K562 (cell line): ENCODE results near the gene OPN5.

Source experiments
- CTCF ChIP-seq, 3 experiments: IDR thresholded peaks in 2 of 3; conservative IDR thresholded peaks in 1 of 3; 2 replicates each; pipeline ENCODE4 v1.5.1; 2011 to 2012; ENCODE audit warnings: low read length in 3 of 3, mild to moderate bottlenecking in 3 of 3, control low read depth in 2 of 3, improper control_type of control experiment in 1 of 3, inconsistent platforms in 1 of 3, low read depth in 1 of 3, mixed read lengths in 1 of 3, moderate library complexity in 1 of 3; ENCODE audit not compliant: insufficient read depth in 2 of 3
- EP300 ChIP-seq: IDR thresholded peaks from 2 replicates; pipeline ENCODE4 v1.6.1; 2012; ENCODE audit warnings: low read length, improper control_type of control experiment
- HDGF ChIP-seq: fragments of 450-650 bp; IDR thresholded peaks from 2 replicates; pipeline ENCODE4 v1.6.1; 2016
- NR2C2 ChIP-seq, 2 experiments: fragments of 200-800 bp in 1 of 2; sonication (Bioruptor generic) in 1 of 2; sonication (generic) in 1 of 2; formaldehyde crosslinking in 1 of 2; IDR thresholded peaks; 2 replicates each; pipeline versions ENCODE4 v1.6.1 to v1.8.0; 2016 to 2022; ENCODE audit warnings: mild to moderate bottlenecking in 1 of 2, missing compliant biosample characterization in 1 of 2, missing genetic modification characterization in 1 of 2, missing genetic modification reagents in 1 of 2
- PATZ1 ChIP-seq: fragments of 250-450 bp; sonication (Bioruptor Pico); IDR thresholded peaks from 2 replicates; pipeline ENCODE4 v1.5.0; 2020; ENCODE audit warnings: mild to moderate bottlenecking, borderline replicate concordance
- POU5F1 ChIP-seq: fragments of 150-350 bp; IDR thresholded peaks from 2 replicates; pipeline ENCODE4 v1.6.1; 2014; ENCODE audit warnings: borderline replicate concordance, low read length, low read depth, mild to moderate bottlenecking; ENCODE audit not compliant: partially characterized antibody
- RBBP5 ChIP-seq: fragments of 200-600 bp; sonication (generic); IDR thresholded peaks from 2 replicates; pipeline ENCODE4 v1.6.1; 2012; ENCODE audit warnings: borderline replicate concordance, mild to moderate bottlenecking, low read length, control low read depth, inconsistent platforms; ENCODE audit not compliant: insufficient read depth, poor library complexity, severe bottlenecking
- ZC3H4 ChIP-seq: sonication (generic); formaldehyde crosslinking; IDR thresholded peaks from 2 replicates; pipeline ENCODE4 v1.9.0; 2021; ENCODE audit warnings: missing genetic modification reagents, borderline replicate concordance

GRCh38 chr6:47854971-47855370 lies 73.1 kb downstream of the OPN5 start:
- TF ChIP-seq PATZ1 (CRISPR knock-in tag), result no peak
- TF ChIP-seq HDGF, result no peak
- TF ChIP-seq NR2C2 (CRISPR knock-in tag; IDR thresholded peaks at IDR 0.05), result no peak
- no peak for TF ChIP-seq NR2C2 (tag; IDR thresholded peaks at IDR 0.05)
- TF ChIP-seq CTCF (IDR thresholded peaks at IDR 0.05 in 2 of 3, conservative IDR thresholded peaks at IDR 0.05 in 1 of 3; ENCODE audit: insufficient read depth in 2 of 3, low read depth in 1 of 3, low read length in 3 of 3), result no peak
- TF ChIP-seq RBBP5, result no peak
- TF ChIP-seq EP300, result no peak
- no peak for TF ChIP-seq ZC3H4 (CRISPR knock-in tag)
- TF ChIP-seq POU5F1, result no peak
